Loucy (cell line): ENCODE data around the gene PRMT9.

Experiments
- EZH2phosphoT487 ChIP-seq: fragments of 200-600 bp; IDR thresholded peaks from 2 replicates; pipeline ENCODE4 v1.6.1; 2018; ENCODE audit warnings: antibody characterized with exemption, mild to moderate bottlenecking, moderate library complexity, borderline replicate concordance
- TF ChIP-seq, protein P1 (sequence below): fragments of 200-600 bp; sonication (generic); conservative IDR thresholded peaks from 2 replicates; pipeline ENCODE4 v1.5.1; 2014; ENCODE audit warnings: mild to moderate bottlenecking, antibody characterized with exemption, low read length

- TF ChIP-seq, protein P1, sequence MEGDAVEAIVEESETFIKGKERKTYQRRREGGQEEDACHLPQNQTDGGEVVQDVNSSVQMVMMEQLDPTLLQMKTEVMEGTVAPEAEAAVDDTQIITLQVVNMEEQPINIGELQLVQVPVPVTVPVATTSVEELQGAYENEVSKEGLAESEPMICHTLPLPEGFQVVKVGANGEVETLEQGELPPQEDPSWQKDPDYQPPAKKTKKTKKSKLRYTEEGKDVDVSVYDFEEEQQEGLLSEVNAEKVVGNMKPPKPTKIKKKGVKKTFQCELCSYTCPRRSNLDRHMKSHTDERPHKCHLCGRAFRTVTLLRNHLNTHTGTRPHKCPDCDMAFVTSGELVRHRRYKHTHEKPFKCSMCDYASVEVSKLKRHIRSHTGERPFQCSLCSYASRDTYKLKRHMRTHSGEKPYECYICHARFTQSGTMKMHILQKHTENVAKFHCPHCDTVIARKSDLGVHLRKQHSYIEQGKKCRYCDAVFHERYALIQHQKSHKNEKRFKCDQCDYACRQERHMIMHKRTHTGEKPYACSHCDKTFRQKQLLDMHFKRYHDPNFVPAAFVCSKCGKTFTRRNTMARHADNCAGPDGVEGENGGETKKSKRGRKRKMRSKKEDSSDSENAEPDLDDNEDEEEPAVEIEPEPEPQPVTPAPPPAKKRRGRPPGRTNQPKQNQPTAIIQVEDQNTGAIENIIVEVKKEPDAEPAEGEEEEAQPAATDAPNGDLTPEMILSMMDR, result no peak
- no peak for TF ChIP-seq EZH2phosphoT487
These were observed 50.9 kb downstream of the PRMT9 start for GRCh38 chr4:147633113-147633512.
